GM19452 (cell line): ENCODE measurements around the gene PTPA.
"Not testable (repeated sequence)": the region's sequence is repeated elsewhere in the genome, so short reads cannot be mapped to it uniquely, and the experiment has no call there.

Experiments
- ATAC-seq: cut with Tn5 transposase; IDR thresholded peaks from one replicate; pipeline ENCODE4 v1.9.1; 2021; ENCODE audit not compliant: unreplicated experiment

PTPA gene

GRCh38 chr9:129150672-129151211, 39.5 kb downstream of the PTPA start:
- no peak for ATAC-seq

GRCh38 chr9:129151469-129151868, 40.3 kb downstream of the PTPA start:
- ATAC-seq, result no peak

- ATAC-seq, result no peak
These were observed 43.8 kb downstream of the PTPA start for GRCh38 chr9:129154866-129155477.

- no peak for ATAC-seq
These were observed 44.9 kb downstream of the PTPA start for GRCh38 chr9:129156163-129156562.

GRCh38 chr9:129160712-129161533, 49.7 kb downstream of the PTPA start:
- ATAC-seq, result no peak

- ATAC-seq, result no peak
These were observed 50.3 kb downstream of the PTPA start for GRCh38 chr9:129161534-129161837.

GRCh38 chr9:129162497-129163197, 51.4 kb downstream of the PTPA start:
- ATAC-seq, result no peak

- ATAC-seq, result not testable (repeated sequence)
These were observed 52.0 kb downstream of the PTPA start for GRCh38 chr9:129163198-129163670.

- no peak for ATAC-seq
These were observed 52.5 kb downstream of the PTPA start for GRCh38 chr9:129163753-129164152.

GRCh38 chr9:129164246-129164930, 53.2 kb downstream of the PTPA start:
- ATAC-seq, result no peak

GRCh38 chr9:129165198-129165597, 54.0 kb downstream of the PTPA start:
- no peak for ATAC-seq

- ATAC-seq, result no peak
These were observed 55.7 kb downstream of the PTPA start for GRCh38 chr9:129166623-129167557.

- no peak for ATAC-seq
These were observed 59.0 kb downstream of the PTPA start for GRCh38 chr9:129170229-129170628.

GRCh38 chr9:129171993-129172751, 61.0 kb downstream of the PTPA start:
- ATAC-seq, result no peak

- no peak for ATAC-seq
These were observed 61.6 kb downstream of the PTPA start for GRCh38 chr9:129172816-129173215.

GRCh38 chr9:129173296-129174101, 62.3 kb downstream of the PTPA start:
- no peak for ATAC-seq

GRCh38 chr9:129174102-129174723, 63.0 kb downstream of the PTPA start:
- ATAC-seq, result no peak
